SHP77 treated with DMSO at 0.1 percent for 48 hours (cell line): ENCODE results near the gene PRDX4.
"Not testable (repeated sequence)": the region's sequence is repeated elsewhere in the genome, so short reads cannot be mapped to it uniquely, and the experiment has no call there.

Experiments
- DNase-seq: peaks from one replicate; lab custom pipeline; 2025; lab: John Stamatoyannopoulos, UW

Gene PRDX4

DNA sequence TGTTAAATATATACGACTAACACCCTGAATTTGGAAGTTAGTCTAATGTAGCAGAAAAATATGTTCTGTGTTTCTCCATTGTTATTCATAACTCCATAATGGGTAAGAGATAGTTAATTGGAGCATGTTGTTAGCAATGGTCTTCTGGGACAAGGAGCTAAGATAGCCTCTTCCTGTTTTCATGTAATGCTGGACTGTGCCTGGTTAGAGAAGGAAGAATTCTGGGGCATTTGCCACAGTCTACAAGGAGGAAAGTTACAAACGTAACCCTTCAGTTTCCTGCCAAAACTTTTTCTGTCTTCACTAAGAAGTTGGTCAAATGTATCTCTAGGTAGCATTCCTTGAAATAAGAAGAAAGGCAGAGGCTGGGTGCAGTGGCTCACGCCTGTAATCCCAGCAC, 5.8 kb downstream of the PRDX4 start:
- no peak for DNase-seq

DNA sequence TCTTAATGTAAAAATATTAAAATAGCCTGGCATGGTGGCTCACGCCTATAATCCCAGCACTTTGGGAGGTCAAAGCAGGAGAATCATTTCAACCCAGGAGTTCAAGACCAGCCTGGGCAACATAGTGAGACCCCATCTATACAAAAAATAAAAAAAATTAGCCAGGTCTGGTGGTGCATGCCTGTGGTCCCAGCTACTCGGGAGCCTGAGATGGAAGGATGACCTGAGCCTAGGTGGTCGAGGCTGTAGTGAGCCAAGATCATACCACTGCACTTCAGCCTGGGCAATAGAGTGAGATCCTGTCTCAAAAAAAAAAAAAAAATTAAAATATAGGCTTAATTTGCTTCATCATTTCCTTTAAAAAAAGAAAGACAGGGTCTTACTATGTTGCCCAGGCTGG, 9.2 kb downstream of the PRDX4 start:
- DNase-seq = not testable (repeated sequence)

DNA sequence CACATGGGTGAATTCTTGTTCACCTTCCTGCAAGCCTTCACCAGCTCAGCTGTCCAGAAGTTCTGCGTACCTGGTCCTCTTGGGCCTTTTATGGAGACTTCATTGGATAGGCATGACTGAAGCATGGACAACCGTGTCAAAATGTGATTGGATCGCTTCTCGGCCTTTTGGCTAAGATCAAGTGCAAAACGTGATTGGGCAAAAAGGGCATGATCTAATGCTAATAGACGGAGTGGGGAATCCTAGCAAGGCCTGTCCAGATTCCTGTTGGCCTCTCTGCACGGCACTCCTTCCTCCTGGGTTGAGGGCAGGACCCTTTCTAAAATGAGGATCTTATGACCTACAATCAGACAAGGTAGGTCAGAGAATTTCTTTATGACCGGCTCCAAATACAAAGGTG, 24.9 kb downstream of the PRDX4 start:
- no peak for DNase-seq

GRCh38 chrX:23694606-23695005, 27.3 kb downstream of the PRDX4 start:
- peak; percentile 4 for DNase-seq

GRCh38 chrX:23699636-23700194, 32.4 kb downstream of the PRDX4 start:
- no peak for DNase-seq

DNA sequence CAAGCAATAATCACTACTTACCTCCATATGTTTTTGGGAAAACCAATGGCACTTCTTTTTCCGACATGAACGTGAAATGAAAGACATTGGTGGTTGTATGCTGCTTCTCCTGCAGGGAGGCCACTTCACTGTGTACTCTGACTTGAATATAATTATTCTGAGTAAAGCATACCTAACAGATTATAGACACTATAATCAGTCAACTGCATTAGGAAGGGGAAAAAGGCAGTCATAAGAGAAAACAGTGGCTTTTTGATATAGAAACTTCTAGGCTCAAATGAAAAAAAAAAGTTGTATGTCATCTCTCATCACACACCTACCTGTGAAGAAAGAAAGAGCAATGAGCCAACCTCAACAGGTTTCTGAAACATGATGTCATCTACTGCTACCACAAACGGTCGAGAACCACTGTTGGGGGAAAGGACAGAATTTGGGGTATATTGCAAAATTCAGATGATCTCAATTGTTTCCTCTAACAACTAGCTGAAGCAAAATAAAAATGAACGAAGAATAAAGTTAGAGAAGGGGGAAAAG, 37.4 kb downstream of the PRDX4 start:
- no peak for DNase-seq

GRCh38 chrX:23705235-23705634, 37.9 kb downstream of the PRDX4 start:
- no peak for DNase-seq

DNA sequence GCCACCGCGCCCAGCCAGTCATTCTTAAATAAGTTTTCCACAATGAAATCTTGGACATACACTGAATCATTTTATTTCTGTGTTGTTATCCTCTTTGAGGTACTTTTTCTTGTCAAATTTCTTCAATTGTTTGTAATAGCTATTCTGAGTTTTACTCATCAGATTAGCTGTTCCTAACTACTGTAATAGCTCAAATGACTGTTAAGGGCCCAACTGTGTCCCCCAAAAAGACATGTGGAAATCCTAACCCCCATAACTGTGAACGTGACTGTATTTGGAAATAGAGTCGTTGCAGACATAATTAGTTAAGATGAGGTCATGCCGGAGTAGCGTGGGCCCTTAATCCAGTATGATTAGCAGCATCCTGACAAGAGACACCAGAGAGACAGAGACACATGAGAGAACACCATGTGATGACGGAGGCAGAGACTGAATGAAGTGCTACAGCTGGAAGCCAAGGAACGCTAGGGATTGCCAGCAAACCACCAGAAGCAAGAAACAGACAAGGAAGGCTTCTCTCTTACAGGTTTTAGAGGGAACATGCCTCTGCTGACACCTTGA, 52.9 kb downstream of the PRDX4 start:
- no peak for DNase-seq

GRCh38 chrX:23726191-23726590, 58.9 kb downstream of the PRDX4 start:
- DNase-seq = no peak

DNA sequence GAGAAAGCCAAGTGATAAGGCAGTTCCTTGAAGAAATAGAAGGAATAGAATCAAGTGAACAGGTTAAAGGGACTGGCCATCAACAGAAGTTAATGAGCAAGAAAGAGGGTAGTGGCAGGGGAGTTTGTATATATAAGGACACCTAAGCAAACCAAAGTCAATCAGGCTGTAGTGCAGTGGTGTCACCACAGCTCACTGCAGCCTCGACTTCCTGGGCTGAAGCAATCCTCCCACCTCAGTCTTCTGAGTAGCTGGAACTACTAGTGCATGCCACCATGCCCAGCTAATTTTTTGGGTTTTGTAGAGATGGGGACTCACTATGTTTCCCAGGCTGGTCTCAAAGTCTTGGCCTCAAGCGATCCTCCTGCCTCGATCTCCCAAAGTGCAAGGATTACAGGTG, 59.9 kb downstream of the PRDX4 start:
- DNase-seq = no peak

DNA sequence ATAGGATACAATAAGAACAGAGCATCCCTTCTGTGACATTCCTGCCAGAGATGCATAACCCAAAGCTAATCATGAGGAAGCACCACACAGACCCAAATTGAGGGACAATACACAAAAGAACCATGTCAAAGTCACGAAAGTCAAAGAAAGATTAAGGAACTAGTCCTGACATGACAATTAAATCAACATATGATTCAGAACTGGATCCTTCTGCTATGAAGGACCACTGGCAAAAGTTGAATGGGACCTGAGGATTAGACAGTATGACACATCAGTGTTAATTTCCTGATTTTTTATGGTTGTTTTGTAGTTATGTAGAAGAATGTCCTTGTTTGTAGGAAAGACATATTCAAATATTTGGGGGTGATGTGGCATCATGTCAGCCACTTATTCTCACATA, 61.9 kb downstream of the PRDX4 start:
- DNase-seq = no peak

GRCh38 chrX:23731951-23732350, 64.7 kb downstream of the PRDX4 start:
- no peak for DNase-seq

DNA sequence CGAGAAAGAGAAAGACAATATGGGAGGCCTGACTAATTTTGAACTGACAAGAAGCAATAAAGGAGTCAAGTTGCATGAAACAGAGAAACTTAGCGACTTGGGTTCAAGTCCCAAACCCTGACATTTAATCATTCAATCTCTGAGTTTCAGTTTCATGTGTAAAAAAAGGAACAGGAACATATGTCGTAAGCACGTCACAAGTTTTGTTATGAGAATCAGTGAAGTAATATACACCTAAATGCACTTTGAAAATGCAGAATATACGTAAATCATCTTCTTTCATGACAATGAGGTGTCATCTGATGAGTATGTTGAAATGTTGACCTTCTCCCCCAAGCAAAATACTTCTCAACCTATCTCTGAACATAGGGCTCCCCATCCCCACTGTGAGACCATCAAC, 65.4 kb downstream of the PRDX4 start:
- DNase-seq = no peak
